ENCODE results near the gene PCSK5.

The PCSK5 gene

GRCh38 chr9:76155361-76155760 is 264.9 kb downstream of the PCSK5 start:
- DNase-seq = no peak

GRCh38 chr9:76158713-76159112 is 268.2 kb downstream of the PCSK5 start:
- DNase-seq = no peak

GRCh38 chr9:76159293-76159926 is 268.9 kb downstream of the PCSK5 start:
- DNase-seq = no peak

GRCh38 chr9:76161106-76161505 is 270.6 kb downstream of the PCSK5 start:
- DNase-seq = no peak

GRCh38 chr9:76161541-76161940 is 271.1 kb downstream of the PCSK5 start:
- DNase-seq = no peak

GRCh38 chr9:76162086-76162730 is 271.7 kb downstream of the PCSK5 start:
- no peak for DNase-seq

- no peak for DNase-seq
Observed at GRCh38 chr9:76162751-76163500, 272.5 kb downstream of the PCSK5 start.

GRCh38 chr9:76166526-76166925 is 276.1 kb downstream of the PCSK5 start:
- DNase-seq = no peak

- no peak for DNase-seq
Observed at GRCh38 chr9:76176171-76176570, 285.7 kb downstream of the PCSK5 start.

- no peak for DNase-seq
Observed at GRCh38 chr9:76177931-76178330, 287.5 kb downstream of the PCSK5 start.

GRCh38 chr9:76180541-76180940 is 290.1 kb downstream of the PCSK5 start:
- DNase-seq = no peak

GRCh38 chr9:76181020-76181641 is 290.7 kb downstream of the PCSK5 start:
- DNase-seq = no peak

- DNase-seq = no peak
Observed at GRCh38 chr9:76181781-76182180, 291.3 kb downstream of the PCSK5 start.

GRCh38 chr9:76185432-76185831 is 295.0 kb downstream of the PCSK5 start:
- no peak for DNase-seq

GRCh38 chr9:76188286-76188685 is 297.8 kb downstream of the PCSK5 start:
- no peak for DNase-seq

- no peak for DNase-seq
Observed at GRCh38 chr9:76188905-76189304, 298.4 kb downstream of the PCSK5 start.

- DNase-seq = no peak
Observed at GRCh38 chr9:76191493-76191892, 301.0 kb downstream of the PCSK5 start.

GRCh38 chr9:76192013-76192412 is 301.5 kb downstream of the PCSK5 start:
- no peak for DNase-seq

- no peak for DNase-seq
Observed at GRCh38 chr9:76194896-76195295, 304.4 kb downstream of the PCSK5 start.

- DNase-seq = no peak
Observed at GRCh38 chr9:76198336-76198735, 307.9 kb downstream of the PCSK5 start.

GRCh38 chr9:76200315-76200714 is 309.8 kb downstream of the PCSK5 start:
- DNase-seq = no peak

GRCh38 chr9:76200745-76201144 is 310.3 kb downstream of the PCSK5 start:
- no peak for DNase-seq

- no peak for DNase-seq
Observed at GRCh38 chr9:76203373-76203772, 312.9 kb downstream of the PCSK5 start.

- no peak for DNase-seq
Observed at GRCh38 chr9:76206821-76207220, 316.3 kb downstream of the PCSK5 start.

All from NCI-H187 treated with DMSO at 0.1 percent for 48 hours (cell line).